ENCODE data around the gene TRIM17. TPM values are rescaled to one million over a fixed set of nuclear protein-coding genes. Genes with fewer than 3 reads are reported as not detected.

Gene TRIM17, protein sequence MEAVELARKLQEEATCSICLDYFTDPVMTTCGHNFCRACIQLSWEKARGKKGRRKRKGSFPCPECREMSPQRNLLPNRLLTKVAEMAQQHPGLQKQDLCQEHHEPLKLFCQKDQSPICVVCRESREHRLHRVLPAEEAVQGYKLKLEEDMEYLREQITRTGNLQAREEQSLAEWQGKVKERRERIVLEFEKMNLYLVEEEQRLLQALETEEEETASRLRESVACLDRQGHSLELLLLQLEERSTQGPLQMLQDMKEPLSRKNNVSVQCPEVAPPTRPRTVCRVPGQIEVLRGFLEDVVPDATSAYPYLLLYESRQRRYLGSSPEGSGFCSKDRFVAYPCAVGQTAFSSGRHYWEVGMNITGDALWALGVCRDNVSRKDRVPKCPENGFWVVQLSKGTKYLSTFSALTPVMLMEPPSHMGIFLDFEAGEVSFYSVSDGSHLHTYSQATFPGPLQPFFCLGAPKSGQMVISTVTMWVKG
- polyA plus RNA-seq (ENCODE audit: insufficient read length in 4 of 4): 1 to 10 TPM; 7.0 to 8.5 (median 8.1) TPM

- peak in 1 of 4 donors; percentile 50 for DNase-seq (ENCODE audit: low read depth in 4 of 4, low spot score in 3 of 4)
These were observed at the start of gene TRIM17 for GRCh38 chr1:228416217-228416933. Gene TRIM17, minus strand, starts transcription at chr1:228416861. Its CDS starts 1,789 bp downstream, at chr1:228415072.

GRCh38 chr1:228465571-228466146 lies 49.0 kb upstream of the TRIM17 start:
- DNase-seq (ENCODE audit: low read depth in 4 of 4, low spot score in 3 of 4): no peak

DNA sequence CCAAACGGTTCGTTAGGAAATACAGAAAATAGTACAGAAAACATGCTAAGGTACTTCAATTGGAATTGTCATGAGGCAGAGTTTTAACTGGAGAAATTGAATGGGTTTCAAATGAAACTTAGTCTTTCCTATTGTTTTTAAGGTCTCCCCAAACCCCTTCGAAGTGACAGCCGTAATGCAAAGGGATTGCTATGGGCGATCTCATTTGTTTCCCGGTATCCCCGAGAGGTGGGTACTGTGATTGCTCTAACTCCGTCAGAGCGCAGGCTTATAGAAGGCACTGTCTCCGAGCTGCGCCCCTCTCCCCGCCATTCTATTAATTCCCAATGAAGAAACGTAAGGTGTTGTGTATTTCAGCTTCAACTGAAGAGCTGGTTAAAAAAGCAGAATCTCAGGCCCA lies 48.5 kb upstream of the TRIM17 start:
- no peak for DNase-seq (ENCODE audit: low read depth in 4 of 4, low spot score in 3 of 4)

DNA sequence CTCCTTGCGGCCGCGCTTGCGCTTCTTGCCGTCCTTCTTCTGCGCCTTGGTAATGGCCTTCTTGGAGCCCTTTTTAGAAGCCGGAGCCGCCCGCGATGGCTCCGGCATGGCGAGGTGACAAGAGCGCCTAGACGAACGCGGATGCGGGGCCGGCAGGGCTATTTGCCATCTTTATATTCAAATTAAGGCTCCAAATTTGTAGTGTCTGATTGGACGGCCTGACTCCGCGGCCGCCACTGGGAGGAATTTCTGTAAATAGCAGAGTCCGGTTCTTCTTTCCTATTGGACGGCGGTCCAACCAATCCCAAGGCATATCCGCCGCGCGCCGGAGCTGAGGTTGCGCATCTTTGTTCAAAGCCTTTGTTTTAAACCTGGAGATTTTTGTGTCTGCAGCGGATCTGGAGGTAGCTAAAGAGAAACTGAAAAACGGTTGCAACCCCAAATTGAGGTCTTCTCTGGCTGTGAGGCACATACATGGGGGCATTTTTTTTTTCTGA lies 47.9 kb upstream of the TRIM17 start:
- peak in 2 of 4 donors; percentile 63 to 82 for DNase-seq (ENCODE audit: low read depth in 4 of 4, low spot score in 3 of 4)

GRCh38 chr1:228463559-228464455 lies 47.1 kb upstream of the TRIM17 start:
- DNase-seq (ENCODE audit: low read depth in 4 of 4, low spot score in 3 of 4): no peak

DNA sequence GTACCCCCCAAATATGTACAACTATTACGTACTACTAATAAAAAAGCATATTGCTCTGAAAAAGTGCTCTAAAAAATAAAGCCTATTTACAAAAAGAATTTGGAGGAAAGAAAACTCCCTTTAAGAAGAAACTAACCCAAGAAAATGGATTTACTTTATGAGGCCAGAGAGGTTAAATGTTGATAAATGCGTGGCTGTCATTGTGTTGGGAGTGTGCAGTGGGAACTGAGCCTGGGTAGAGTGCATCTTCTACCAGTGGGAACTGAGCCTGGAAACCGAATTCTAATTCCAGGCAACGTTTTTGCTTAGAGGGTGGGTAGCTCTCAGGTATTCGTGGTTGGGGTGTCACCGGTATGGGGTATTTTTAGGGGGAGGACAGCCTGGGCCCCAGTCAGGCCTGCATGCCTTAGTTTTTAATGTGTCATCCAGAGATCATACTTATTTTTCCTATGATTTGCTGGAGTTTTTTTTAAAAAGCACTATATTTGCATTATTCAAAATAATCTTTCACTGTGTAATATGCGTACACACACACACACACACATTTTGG lies 46.4 kb upstream of the TRIM17 start:
- no peak for DNase-seq (ENCODE audit: low read depth in 4 of 4, low spot score in 3 of 4)

DNA sequence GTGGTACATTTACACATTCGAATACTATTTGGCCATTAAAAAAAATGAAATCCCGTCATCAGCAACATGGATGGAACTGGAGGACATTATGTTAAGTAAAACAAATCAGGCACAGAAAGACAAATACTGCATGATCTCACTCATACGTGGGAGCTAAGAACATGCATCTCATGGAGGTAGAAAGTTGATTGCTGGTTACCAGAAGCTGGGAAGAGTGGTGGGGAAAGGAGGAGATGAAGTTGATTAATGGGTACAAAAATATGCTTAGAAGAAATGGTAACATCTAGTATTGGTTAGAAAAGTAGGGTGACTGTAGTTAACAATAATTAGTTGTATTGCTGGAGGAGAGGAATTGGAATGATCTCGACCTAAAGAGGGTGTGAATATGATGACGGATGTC lies 45.9 kb upstream of the TRIM17 start:
- no peak for DNase-seq (ENCODE audit: low read depth in 4 of 4, low spot score in 3 of 4)

DNA sequence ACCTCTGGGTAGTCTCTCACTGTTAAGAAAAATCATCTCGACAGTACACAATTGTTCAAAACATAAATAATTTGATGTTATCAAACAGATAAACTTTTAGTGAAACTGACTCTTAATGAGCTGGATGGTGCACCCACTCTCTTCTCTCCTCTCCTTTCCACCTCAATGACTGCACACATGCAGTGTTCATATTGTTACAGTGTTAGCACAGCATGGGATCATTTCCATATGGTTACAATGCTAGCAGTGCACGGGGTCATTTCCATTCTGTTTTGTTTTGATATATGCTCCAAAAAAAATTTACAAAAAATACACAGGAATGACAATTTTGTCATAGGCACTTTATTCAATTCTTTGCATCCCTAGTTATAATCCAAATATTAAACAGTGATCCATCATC lies 44.2 kb upstream of the TRIM17 start:
- DNase-seq (ENCODE audit: low read depth in 4 of 4, low spot score in 3 of 4): no peak

DNA sequence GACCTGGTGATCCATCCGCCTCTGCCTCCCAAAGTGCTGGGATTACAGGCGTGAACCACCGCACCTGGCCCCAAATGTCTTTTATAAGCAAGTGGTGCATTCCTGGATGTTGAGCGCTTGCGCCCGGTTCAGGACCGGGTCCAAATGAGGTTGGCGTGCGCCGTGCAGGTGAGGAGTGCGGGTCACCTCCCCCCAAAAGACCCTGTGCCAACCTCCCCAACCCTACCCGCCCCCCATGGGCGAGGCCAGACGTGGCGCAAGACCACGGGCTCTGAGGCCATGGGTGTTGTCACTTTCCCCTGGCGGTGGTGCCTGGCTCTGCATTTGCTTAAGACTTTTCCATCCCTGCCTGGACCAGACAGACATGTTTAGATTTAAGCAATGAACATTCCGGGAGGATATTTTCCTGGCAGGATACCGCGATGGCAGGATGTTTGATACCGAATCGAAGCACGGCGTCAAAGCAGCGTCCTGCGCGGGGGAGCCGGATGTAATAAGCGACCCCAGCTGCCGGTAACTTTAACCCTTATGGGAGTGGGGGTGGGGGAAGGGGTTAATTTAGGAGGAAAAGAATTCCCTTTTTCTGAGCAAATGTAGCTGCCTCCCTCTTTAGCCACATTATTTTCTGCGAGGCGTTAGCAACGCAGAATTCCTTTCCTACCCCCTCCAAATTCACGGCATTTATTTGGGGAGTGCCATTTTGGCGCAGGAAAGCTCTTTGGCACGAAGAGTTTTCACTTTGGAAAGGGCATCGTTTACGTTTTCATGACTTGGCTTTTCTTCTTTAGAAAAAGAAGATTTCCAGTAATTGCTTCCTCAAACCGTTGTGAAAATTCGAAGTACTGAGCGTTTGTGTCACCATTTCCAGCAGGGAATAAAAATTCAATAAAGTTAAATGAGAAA lies 42.7 kb upstream of the TRIM17 start:
- peak in 1 of 4 donors; percentile 48 for DNase-seq (ENCODE audit: low read depth in 4 of 4, low spot score in 3 of 4)

DNA sequence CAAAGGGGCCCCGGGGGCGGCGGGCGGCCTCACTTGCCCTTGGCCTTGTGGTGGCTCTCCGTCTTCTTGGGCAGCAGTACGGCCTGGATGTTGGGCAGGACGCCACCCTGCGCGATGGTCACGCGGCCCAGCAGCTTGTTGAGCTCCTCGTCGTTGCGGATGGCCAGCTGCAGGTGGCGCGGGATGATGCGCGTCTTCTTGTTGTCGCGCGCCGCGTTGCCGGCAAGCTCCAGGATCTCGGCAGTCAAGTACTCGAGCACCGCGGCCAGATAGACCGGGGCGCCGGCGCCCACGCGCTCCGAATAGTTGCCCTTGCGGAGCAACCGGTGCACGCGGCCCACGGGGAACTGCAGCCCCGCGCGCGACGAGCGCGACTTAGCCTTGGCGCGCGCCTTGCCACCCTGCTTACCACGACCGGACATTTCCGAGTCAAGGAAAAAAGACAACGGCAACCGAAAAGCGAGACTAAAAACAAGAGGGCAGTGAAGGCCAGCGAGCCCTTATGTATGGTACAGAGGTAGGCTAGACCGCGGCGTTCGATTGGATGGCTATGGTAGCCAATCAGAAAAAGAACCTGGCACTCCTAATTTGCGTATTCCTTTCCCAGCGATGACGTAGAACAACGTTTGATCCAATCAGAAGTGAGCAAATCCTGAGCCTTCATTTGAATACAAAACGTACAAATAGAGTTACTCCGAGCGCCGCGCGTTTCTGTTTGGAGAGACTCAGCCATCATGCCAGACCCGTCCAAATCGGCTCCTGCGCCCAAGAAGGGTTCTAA lies 40.9 kb upstream of the TRIM17 start:
- peak; percentile 93 to 99 (median 96) for DNase-seq (ENCODE audit: low read depth in 4 of 4, low spot score in 3 of 4)

DNA sequence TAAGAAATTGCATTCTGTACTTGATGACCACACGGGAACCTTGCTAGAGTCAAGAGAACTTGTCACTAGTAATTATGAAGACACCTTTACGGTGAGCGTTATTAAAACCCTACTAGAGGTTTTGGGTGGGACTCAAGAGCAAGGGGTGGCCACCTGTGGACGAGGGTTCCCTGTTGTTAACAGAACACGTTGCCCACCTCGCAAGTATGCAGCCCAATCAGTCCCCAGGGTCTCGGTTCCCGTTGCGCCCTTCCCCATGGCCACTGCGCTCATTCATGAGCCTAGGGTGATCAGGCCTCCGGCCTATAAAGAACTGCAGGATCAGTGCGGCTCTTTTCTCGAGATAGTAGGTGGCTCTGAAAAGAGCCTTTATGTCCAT lies 40.3 kb upstream of the TRIM17 start:
- no peak for DNase-seq (ENCODE audit: low read depth in 4 of 4, low spot score in 3 of 4)

GRCh38 chr1:228456252-228457016 lies 39.8 kb upstream of the TRIM17 start:
- no peak for DNase-seq (ENCODE audit: low read depth in 4 of 4, low spot score in 3 of 4)

- DNase-seq (ENCODE audit: low read depth in 4 of 4, low spot score in 3 of 4): no peak
These were observed 39.1 kb upstream of the TRIM17 start for GRCh38 chr1:228455715-228456114.

DNA sequence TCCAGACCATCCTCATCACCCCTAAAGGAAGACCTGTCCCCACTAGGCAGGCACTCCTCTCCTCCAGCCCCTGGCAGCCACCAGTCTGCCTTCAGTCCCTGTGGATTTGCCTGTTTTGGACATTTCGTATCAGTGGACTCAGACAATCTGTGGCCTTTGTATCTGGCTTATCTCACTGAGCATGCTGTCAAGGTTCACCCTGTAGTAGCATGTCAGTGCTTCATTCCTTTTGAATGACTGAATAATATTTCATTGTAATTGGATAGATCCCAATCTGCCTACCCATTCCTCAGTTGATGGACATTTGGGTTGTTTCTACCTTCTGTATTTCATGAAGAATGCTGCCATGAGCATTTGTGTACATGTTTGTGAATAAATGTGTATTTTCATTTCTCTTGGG lies 37.6 kb upstream of the TRIM17 start:
- no peak for DNase-seq (ENCODE audit: low read depth in 4 of 4, low spot score in 3 of 4)

GRCh38 chr1:228453614-228454013 lies 37.0 kb upstream of the TRIM17 start:
- no peak for DNase-seq (ENCODE audit: low read depth in 4 of 4, low spot score in 3 of 4)

DNA sequence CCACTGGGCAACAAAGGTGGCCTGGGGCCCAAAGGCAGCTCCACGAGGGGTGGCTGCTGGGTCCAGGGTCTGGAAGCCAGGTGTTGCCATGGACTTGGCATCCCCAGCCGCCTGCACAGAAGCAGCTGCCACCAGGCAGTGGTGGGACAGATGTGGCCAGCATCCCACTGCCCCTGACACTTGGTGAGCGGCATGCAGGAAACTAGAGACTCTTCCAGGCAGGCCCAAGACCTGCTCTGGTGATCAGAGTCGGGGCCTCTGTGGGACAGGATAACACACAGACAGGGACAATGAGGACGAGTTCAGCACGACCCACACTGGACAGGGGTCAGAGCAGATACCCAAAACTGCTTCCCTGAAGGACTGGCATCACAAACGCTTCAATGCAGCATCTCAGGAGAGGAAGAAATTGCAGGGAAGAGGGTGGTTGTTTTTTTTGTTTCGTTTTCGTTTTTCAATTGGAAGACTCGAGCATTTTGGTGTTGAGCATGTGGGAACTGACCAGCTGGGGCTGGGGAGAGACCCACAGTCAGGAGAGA lies 36.4 kb upstream of the TRIM17 start:
- DNase-seq (ENCODE audit: low read depth in 4 of 4, low spot score in 3 of 4): no peak

Measured in right renal pelvis (tissue), 4 donors.